Mucosa of descending colon (tissue), 3 donors: ENCODE results near the gene CLDN10. TPM values are rescaled to one million over a fixed set of nuclear protein-coding genes. Genes with fewer than 3 reads are reported as not detected.

Experiments
- ATAC-seq: fragments of 200-7000 bp; cut with Tn5 transposase; one replicate; pipeline ENCODE4 v1.9.1; 2020; ENCODE audit warnings: mild to moderate bottlenecking, moderate library complexity
- DNase-seq, 3 donors: peaks; one replicate each; pipeline ENCODE4 v3.0.0-alpha.2; 2020
- H3K36me3 ChIP-seq: fragments of 200-600 bp; one replicate; pipeline ENCODE4 v1.8.0; 2021; ENCODE audit warnings: low read depth, mild to moderate bottlenecking
- H3K4me1 ChIP-seq: fragments of 200-600 bp; one replicate; pipeline ENCODE4 v1.8.0; 2021; ENCODE audit warnings: low read depth, mild to moderate bottlenecking
- H3K4me3 ChIP-seq: fragments of 200-600 bp; one replicate; pipeline ENCODE4 v1.8.0; 2021; ENCODE audit warnings: mild to moderate bottlenecking
- H3K9me3 ChIP-seq: fragments of 200-600 bp; one replicate; pipeline ENCODE4 v1.8.0; 2021; ENCODE audit warnings: mild to moderate bottlenecking
- intact Hi-C, 2 donors: fragments of 100-400 bp; cut with DNase I in 1 of 2; cut with micrococcal nuclease in 1 of 2; formaldehyde crosslinking; loops; one replicate each; pipeline versions ENCODE4 v1.11.0 to v1.11.1; 2022; cut with DNase I, micrococcal nuclease
- total RNA-seq, 3 donors: library from RNA; stranded (reverse); fragmentation: NEBNext Ultra II Directional in 2 of 3; extraction: Animal tissue kit (Norgen Biotek cat#: 25700) in 2 of 3; gene quantifications; one replicate each; pipeline versions ENCODE4 v1.2.1 to v1.2.4, GENCODE V29; 2021 to 2023
- TF ChIP-seq, protein P1 (sequence below): fragments of 200-600 bp; IDR thresholded peaks from one replicate; pipeline ENCODE4 v1.8.0; 2022; ENCODE audit warnings: antibody characterized with exemption, mild to moderate bottlenecking
- donor health status: DM: no; HTN: no; CAD: no; lungs with moderate emphysema.
- donor health status: DM: no; HTN: no; CAD: no.
- donor health status: DM: no; HTN: yes; CAD: no.

Gene CLDN10
- total RNA-seq, 3 donors from 2014 or later: 0.43 TPM; not detected in 2

DNA sequence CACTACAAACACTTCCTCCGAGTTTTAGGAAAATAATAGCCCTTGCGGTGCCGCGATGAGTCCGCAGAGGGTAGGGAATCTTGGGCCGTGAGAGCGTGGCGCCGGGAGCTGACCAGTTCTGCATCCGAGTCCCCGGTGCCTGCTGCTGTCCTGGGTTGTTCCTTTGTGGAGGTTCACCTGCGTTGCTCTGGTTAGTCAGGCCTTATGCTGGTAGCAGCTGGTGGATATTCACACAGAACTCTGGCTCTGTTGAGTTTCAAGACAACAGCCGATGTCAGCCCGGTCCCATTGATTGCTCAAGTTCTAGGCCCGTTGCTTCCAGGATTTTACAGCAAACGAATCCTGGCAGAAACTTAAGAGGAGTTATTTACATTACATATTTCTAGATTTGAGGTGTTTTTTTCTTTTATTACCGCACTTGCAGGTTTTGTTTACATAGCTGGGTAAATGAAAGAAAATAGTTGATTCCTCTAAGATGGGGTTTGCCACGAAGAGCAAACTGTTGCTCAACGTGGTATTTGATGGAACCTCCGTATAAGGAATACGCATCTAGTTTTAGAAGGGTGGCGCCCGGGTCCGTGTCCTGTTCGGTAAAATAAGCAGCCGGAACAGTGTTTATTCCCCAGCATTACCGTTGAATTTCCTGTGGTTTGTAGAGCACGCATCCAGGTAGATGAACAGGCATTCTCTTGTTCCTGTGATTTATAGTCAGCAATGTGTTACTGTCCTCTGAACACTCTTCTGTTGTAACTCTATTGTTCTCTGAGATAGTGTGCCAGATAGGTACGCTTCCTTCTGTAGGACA lies 1.3 kb downstream of the CLDN10 start:
- Histone ChIP-seq H3K36me3 (no peaks in the 10 kb centered on the region), H3K4me3 (no peak overlapping the region), H3K9me3 (no peaks in the 10 kb centered on the region), H3K4me1 (peaks cover 8% of the 10 kb centered on the region)
- no peak for DNase-seq
- TF ChIP-seq, protein P1, sequence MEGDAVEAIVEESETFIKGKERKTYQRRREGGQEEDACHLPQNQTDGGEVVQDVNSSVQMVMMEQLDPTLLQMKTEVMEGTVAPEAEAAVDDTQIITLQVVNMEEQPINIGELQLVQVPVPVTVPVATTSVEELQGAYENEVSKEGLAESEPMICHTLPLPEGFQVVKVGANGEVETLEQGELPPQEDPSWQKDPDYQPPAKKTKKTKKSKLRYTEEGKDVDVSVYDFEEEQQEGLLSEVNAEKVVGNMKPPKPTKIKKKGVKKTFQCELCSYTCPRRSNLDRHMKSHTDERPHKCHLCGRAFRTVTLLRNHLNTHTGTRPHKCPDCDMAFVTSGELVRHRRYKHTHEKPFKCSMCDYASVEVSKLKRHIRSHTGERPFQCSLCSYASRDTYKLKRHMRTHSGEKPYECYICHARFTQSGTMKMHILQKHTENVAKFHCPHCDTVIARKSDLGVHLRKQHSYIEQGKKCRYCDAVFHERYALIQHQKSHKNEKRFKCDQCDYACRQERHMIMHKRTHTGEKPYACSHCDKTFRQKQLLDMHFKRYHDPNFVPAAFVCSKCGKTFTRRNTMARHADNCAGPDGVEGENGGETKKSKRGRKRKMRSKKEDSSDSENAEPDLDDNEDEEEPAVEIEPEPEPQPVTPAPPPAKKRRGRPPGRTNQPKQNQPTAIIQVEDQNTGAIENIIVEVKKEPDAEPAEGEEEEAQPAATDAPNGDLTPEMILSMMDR: no peak
- intact Hi-C loops: no loop called here
- peak; percentile 53 for ATAC-seq

DNA sequence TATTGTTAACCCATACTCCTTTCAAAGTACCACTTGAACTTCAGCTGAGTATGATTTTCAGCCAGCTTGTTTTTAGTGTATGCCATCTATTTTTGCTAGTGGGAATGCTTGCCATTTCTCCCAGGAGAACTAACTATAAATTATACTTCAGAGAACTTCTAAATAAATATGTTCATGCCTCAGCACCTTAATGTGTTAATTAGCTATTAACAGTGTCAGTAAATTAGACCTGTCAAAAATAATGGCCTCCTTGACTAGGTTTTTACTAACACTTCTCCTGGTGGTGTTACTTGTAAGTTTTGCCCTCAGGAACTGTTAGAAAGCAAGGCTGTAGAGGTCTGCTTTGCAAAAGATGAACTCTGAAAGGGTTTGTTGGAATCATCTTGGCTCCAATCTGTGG lies 4.5 kb downstream of the CLDN10 start:
- TF ChIP-seq, protein P1: no peak
- Histone ChIP-seq H3K36me3 (no peaks in the 10 kb centered on the region), H3K4me3 (no peak overlapping the region), H3K4me1 (peaks cover 8% of the 10 kb centered on the region), H3K9me3 (no peaks in the 10 kb centered on the region)
- ATAC-seq: no peak
- DNase-seq: no peak
- intact Hi-C loops: no loop called here

DNA sequence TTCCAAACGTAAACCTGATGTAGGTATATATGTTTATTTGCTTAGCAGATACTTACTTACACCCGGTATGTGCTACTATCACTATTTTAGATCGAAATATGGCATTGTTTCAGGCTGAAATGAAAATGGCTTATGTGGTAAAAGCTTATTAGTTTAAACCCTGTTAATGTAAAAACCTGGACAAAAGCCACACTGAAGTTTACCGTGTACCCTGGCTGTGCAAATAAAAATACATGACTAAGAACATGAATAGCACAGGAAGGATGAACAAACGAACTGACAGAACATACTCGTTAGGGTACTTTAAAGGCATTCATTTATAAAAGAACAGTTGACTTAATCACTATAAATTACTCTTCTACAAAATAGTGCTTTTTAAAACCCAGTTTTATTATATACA lies 6.6 kb downstream of the CLDN10 start:
- DNase-seq (no peak), ATAC-seq (no peak)
- H3K4me1 ChIP-seq: no peaks in the 10 kb centered on the region
- H3K36me3 ChIP-seq: no peaks in the 10 kb centered on the region
- TF ChIP-seq, protein P1: no peak
- intact Hi-C loops: no loop called here
- H3K4me3 ChIP-seq: no peak overlapping the region
- H3K9me3 ChIP-seq: no peaks in the 10 kb centered on the region

DNA sequence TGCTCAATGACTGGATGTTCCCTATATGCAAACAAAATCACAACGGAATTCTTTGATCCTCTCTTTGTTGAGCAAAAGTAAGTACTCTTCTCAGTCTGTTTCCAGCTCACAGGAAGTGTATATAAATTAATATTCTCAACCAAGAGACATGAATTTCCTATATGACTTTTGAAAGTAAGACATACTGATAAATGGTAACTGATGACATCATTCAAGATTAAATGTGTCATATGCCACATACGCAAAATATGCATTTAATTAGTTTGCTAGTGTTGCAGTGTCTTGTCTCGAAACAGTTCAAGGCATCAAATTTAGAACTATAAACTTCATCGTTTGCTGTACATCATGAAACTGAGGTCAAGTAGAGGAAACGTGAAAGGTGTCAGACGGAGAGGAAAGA lies 7.9 kb downstream of the CLDN10 start:
- Histone ChIP-seq H3K4me1 (no peaks in the 10 kb centered on the region), H3K4me3 (no peak overlapping the region), H3K36me3 (no peaks in the 10 kb centered on the region), H3K9me3 (no peaks in the 10 kb centered on the region)
- TF ChIP-seq, protein P1: no peak
- no peak for ATAC-seq
- intact Hi-C loops: no loop called here
- DNase-seq: no peak

DNA sequence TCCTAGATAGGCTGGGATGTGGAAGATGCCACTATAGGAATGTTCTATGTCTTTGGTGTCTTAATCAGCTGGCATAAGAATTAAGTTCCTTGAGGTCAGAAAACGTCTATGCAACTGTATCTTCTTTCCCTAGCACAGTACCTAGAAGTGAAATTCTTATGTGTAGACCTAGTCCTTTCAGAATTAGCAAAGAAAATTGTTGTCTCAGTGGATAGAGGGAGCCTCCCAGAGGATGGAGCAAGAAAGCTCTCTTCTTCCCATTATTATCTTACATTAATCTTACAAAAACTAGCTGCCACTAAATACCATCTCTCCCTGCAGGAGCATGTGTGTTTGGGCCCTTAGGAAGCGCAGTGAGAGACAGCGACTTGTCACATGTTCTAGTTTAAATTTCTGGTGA lies 11.6 kb downstream of the CLDN10 start:
- TF ChIP-seq, protein P1: no peak
- no peak for DNase-seq
- Histone ChIP-seq H3K9me3 (no peaks in the 10 kb centered on the region), H3K36me3 (no peaks in the 10 kb centered on the region), H3K4me3 (no peak overlapping the region), H3K4me1 (no peaks in the 10 kb centered on the region)
- intact Hi-C loops: no loop called here
- no peak for ATAC-seq
